ENCODE measurements around the gene MSX1. TPM values are rescaled to one million over a fixed set of nuclear protein-coding genes. Genes with fewer than 3 reads are reported as not detected.

Gene MSX1
- polyA plus RNA-seq, 1 donor (not counting 4 experiments of a cell fraction or from before 2014, with no cell fraction given) = not detected

DNA sequence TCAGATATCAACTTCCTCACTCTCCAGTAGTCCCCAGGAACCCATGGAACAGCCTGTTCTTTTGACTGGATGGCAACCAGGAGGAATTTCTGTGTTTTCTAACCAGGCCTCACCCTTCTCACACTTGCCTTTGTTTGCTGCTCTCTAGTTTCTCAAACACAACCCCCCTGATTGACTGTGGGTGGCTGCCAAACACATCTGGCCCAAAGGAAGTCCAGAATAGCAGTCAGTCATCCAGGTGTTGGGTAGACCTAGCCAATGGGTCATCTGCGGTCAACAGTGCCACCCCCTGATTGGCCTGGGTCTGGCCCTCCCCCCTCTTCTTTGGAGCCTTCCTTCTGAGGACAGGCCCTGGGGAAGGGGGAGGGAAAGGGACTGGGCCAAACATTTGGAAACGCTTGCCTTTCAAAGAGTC is 53.7 kb downstream of the MSX1 start:
- no peak for FAIRE-seq
- dilution Hi-C loops (cut with MboI; ENCODE audit: extremely low pct_ligation_motif_present, low sequenced_read_pairs) = no loop called here

More for the DNA sequence above, 53.7 kb downstream of the MSX1 start:
- no peak overlapping the region for H3K9ac ChIP-seq (ENCODE audit: control insufficient read depth, extremely low read depth, insufficient read depth, low read length)
- H3K4me2 ChIP-seq (ENCODE audit: control insufficient read depth, extremely low read depth, insufficient read depth, low read depth, low read length) = no peak overlapping the region
- H3K36me3 ChIP-seq (ENCODE audit: control insufficient read depth in 2 of 2, extremely low read depth in 1 of 2, insufficient read depth in 2 of 2, low read length in 2 of 2) = no peaks in the 10 kb centered on the region
- no peak overlapping the region for H3K4me3 ChIP-seq (ENCODE audit: control insufficient read depth in 2 of 3, extremely low read depth in 1 of 3, insufficient read depth in 2 of 3, low read depth in 1 of 3, low read length in 3 of 3)
- H3K27me3 ChIP-seq (ENCODE audit: control insufficient read depth, extremely low read depth, insufficient read depth, low read length) = no peaks in the 10 kb centered on the region
- no peak for DNase-seq (ENCODE audit: low read depth, low spot score)
- TF ChIP-seq, protein P1, sequence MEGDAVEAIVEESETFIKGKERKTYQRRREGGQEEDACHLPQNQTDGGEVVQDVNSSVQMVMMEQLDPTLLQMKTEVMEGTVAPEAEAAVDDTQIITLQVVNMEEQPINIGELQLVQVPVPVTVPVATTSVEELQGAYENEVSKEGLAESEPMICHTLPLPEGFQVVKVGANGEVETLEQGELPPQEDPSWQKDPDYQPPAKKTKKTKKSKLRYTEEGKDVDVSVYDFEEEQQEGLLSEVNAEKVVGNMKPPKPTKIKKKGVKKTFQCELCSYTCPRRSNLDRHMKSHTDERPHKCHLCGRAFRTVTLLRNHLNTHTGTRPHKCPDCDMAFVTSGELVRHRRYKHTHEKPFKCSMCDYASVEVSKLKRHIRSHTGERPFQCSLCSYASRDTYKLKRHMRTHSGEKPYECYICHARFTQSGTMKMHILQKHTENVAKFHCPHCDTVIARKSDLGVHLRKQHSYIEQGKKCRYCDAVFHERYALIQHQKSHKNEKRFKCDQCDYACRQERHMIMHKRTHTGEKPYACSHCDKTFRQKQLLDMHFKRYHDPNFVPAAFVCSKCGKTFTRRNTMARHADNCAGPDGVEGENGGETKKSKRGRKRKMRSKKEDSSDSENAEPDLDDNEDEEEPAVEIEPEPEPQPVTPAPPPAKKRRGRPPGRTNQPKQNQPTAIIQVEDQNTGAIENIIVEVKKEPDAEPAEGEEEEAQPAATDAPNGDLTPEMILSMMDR (optimal IDR thresholded peaks at IDR 0.05 in 1 of 3, IDR thresholded peaks at IDR 0.05 in 1 of 3, conservative IDR thresholded peaks at IDR 0.05 in 1 of 3; ENCODE audit: extremely low read depth in 1 of 3, insufficient read depth in 2 of 3, low read length in 3 of 3) = no peak
- no peak for TF ChIP-seq EZH2 (IDR thresholded peaks at IDR 0.05; ENCODE audit: low read length)
- no peaks in the 10 kb centered on the region for H3K4me1 ChIP-seq (ENCODE audit: control insufficient read depth, extremely low read depth, insufficient read depth, low read length)
- no peaks in the 10 kb centered on the region for H3K9me1 ChIP-seq (ENCODE audit: control insufficient read depth, extremely low read depth, insufficient read depth, low read length)
- H3K79me2 ChIP-seq (ENCODE audit: control insufficient read depth, insufficient read depth, low read length) = no peaks in the 10 kb centered on the region
- no peaks in the 10 kb centered on the region for H3K9me3 ChIP-seq (ENCODE audit: control insufficient read depth, low read depth, low read length)
- no peaks in the 10 kb centered on the region for H4K20me1 ChIP-seq (ENCODE audit: control insufficient read depth, extremely low read depth, insufficient read depth, low read length)
- no peak overlapping the region for H2AFZ ChIP-seq (ENCODE audit: control insufficient read depth, low read length)
- no peak overlapping the region for H3K27ac ChIP-seq (ENCODE audit: control insufficient read depth, insufficient read depth, low read length)

Other genes with a start within 250 kb of the MSX1 start
- 0.17 to 0.54 TPM (median 0.30 TPM) in 3 replicates for gene CYTL1, start 159.8 kb downstream of the MSX1 start, polyA plus RNA-seq
- 1.4 to 6.7 TPM (median 3.4 TPM) in 3 replicates for gene STK32B, start 191.8 kb downstream of the MSX1 start, polyA plus RNA-seq